Lower lobe of right lung (tissue), 2 donors: Measurements from ENCODE around the gene SLC5A10. TPM values are rescaled to one million over a fixed set of nuclear protein-coding genes. Genes with fewer than 3 reads are reported as not detected.
A peak's percentile ranks its signal among the peaks of the same experiment; 100 is the strongest.

Experiments used
- ATAC-seq, 2 donors: fragments of 200-7000 bp; cut with Tn5 transposase; one replicate each; pipeline ENCODE4 v1.9.1; 2020 to 2022; ENCODE audit warnings: mild to moderate bottlenecking in 2 of 2, moderate library complexity in 2 of 2
- DNase-seq: peaks from one replicate; pipeline ENCODE4 v3.0.0-alpha.2; 2020
- H3K27ac ChIP-seq: fragments of 200-600 bp; one replicate; pipeline ENCODE4 v1.8.0; 2022
- H3K27me3 ChIP-seq: fragments of 200-600 bp; one replicate; pipeline ENCODE4 v1.8.0; 2022; ENCODE audit warnings: low read depth
- H3K36me3 ChIP-seq: fragments of 200-600 bp; one replicate; pipeline ENCODE4 v1.8.0; 2022; ENCODE audit warnings: mild to moderate bottlenecking
- H3K4me1 ChIP-seq: fragments of 200-600 bp; one replicate; pipeline ENCODE4 v1.8.0; 2022
- H3K4me3 ChIP-seq: fragments of 200-600 bp; one replicate; pipeline ENCODE4 v1.8.0; 2022; ENCODE audit warnings: mild to moderate bottlenecking
- H3K9me3 ChIP-seq: fragments of 200-600 bp; one replicate; pipeline ENCODE4 v1.8.0; 2022
- CTCF ChIP-seq: fragments of 200-600 bp; IDR thresholded peaks from one replicate; pipeline ENCODE4 v1.8.0; 2022; ENCODE audit warnings: antibody characterized with exemption, mild to moderate bottlenecking
- intact Hi-C: fragments of 100-400 bp; cut with DNase I; formaldehyde crosslinking; loops from one replicate; pipeline ENCODE4 v1.11.0; 2022
- total RNA-seq: library from RNA; stranded (reverse); fragmentation: NEBNext Ultra II Directional; extraction: Animal tissue kit (Norgen Biotek cat#: 25700); gene quantifications from one replicate; pipeline ENCODE4 v1.2.1, GENCODE V29; 2021
- donor health status: DM: no; HTN: yes; CAD: no; lungs with severe emphysema.

The SLC5A10 gene
- total RNA-seq, 1 donor from 2014 or later: not detected

GRCh38 chr17:18965530-18966236, 13.7 kb downstream of the SLC5A10 start:
- H3K9me3 ChIP-seq: no peaks in the 10 kb centered on the region
- ATAC-seq: no peak

GRCh38 chr17:18966831-18967624, 15.1 kb downstream of the SLC5A10 start:
- no peak overlapping the region for H3K27ac ChIP-seq
- TF ChIP-seq CTCF: no peak
- no peak for ATAC-seq
- no peak for DNase-seq
- no peaks in the 10 kb centered on the region for H3K9me3 ChIP-seq
- no peak overlapping the region for H3K4me3 ChIP-seq
- H3K4me1 ChIP-seq: peaks cover 18% of the 10 kb centered on the region
- H3K27me3 ChIP-seq: no peaks in the 10 kb centered on the region
- intact Hi-C loops: no loop called here
- H3K36me3 ChIP-seq: no peaks in the 10 kb centered on the region

More at GRCh38 chr17:18965530-18966236, 13.7 kb downstream of the SLC5A10 start:
- Histone ChIP-seq H3K4me1 (peaks cover 24% of the 10 kb centered on the region), H3K27ac (no peak overlapping the region), H3K36me3 (no peaks in the 10 kb centered on the region), H3K27me3 (no peaks in the 10 kb centered on the region), H3K4me3 (no peak overlapping the region)
- intact Hi-C loops: no loop called here
- TF ChIP-seq CTCF: no peak
- no peak for DNase-seq

- H3K27me3 ChIP-seq: no peaks in the 10 kb centered on the region
- H3K9me3 ChIP-seq: no peaks in the 10 kb centered on the region
- H3K27ac ChIP-seq: no peak overlapping the region
- peaks cover 18% of the 10 kb centered on the region for H3K4me1 ChIP-seq
- ATAC-seq (peak in 1 of 2 donors; percentile 29), DNase-seq (no peak)
- intact Hi-C loops: no loop called here
- H3K36me3 ChIP-seq: no peaks in the 10 kb centered on the region
- no peak overlapping the region for H3K4me3 ChIP-seq
- no peak for TF ChIP-seq CTCF
Observed at GRCh38 chr17:18967916-18968315, 16.0 kb downstream of the SLC5A10 start.

- Histone ChIP-seq H3K4me3 (no peak overlapping the region), H3K27me3 (no peaks in the 10 kb centered on the region), H3K27ac (peak overlapping the region; percentile 49), H3K9me3 (no peaks in the 10 kb centered on the region), H3K36me3 (no peaks in the 10 kb centered on the region), H3K4me1 (peaks cover 18% of the 10 kb centered on the region)
- ATAC-seq (no peak), DNase-seq (no peak)
- intact Hi-C loops: no loop called here
- TF ChIP-seq CTCF: no peak
Observed at GRCh38 chr17:18968345-18968744, 16.4 kb downstream of the SLC5A10 start.

- H3K9me3 ChIP-seq: no peaks in the 10 kb centered on the region
- peaks cover 18% of the 10 kb centered on the region for H3K4me1 ChIP-seq
- ATAC-seq (peak; percentile 29 to 36), DNase-seq (no peak)
- peak overlapping the region; percentile 49 for H3K27ac ChIP-seq
- TF ChIP-seq CTCF: no peak
- intact Hi-C loops: no loop called here
- no peaks in the 10 kb centered on the region for H3K27me3 ChIP-seq
- no peaks in the 10 kb centered on the region for H3K36me3 ChIP-seq
- no peak overlapping the region for H3K4me3 ChIP-seq
Observed at GRCh38 chr17:18968945-18969887, 17.3 kb downstream of the SLC5A10 start.
